Measurements from ENCODE around the gene POMGNT1. TPM values are rescaled to one million over a fixed set of nuclear protein-coding genes. Genes with fewer than 3 reads are reported as not detected.

POMGNT1 gene
- total RNA-seq, 4 donors from 2014 or later = 5.6 to 67.2 (median 31.8) TPM

DNA sequence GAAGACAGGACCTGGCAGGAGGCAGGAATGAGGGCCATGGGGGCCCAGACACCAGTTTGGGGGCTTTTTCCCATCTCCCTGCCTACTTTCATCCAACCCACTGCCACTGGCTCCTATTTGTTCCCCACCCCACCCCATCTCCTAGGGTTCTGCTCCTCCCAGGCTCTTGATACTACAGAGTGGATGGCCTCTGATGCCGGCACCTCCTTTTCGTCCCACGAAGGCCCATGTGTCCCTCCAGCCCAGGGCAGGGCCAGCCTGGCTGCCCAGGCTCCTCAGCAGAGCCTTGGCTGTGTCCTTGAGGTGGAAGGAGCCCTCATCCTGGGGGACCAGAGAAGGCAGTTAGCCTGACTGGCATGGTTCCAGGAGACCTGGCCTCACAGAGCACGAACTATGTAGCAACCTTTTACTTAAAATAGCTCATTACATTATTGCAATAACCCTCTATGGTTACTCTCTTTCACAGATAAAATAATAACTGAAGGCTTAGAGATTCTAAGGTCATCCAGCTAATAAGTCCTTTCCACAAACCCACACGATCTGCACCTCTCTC lies 3.5 kb downstream of the POMGNT1 start:
- H3K36me3 ChIP-seq = no peaks in the 10 kb centered on the region
- H3K27me3 ChIP-seq = no peaks in the 10 kb centered on the region
- intact Hi-C loops (cut with DNase I; ENCODE audit: low total_unique reads) = no loop called here
- H3K27ac ChIP-seq = no peak overlapping the region
- H3K4me1 ChIP-seq = peaks cover 3 to 5% of the 10 kb centered on the region in 2 donors
- H3K9me3 ChIP-seq = no peaks in the 10 kb centered on the region
- TF ChIP-seq, protein P1, sequence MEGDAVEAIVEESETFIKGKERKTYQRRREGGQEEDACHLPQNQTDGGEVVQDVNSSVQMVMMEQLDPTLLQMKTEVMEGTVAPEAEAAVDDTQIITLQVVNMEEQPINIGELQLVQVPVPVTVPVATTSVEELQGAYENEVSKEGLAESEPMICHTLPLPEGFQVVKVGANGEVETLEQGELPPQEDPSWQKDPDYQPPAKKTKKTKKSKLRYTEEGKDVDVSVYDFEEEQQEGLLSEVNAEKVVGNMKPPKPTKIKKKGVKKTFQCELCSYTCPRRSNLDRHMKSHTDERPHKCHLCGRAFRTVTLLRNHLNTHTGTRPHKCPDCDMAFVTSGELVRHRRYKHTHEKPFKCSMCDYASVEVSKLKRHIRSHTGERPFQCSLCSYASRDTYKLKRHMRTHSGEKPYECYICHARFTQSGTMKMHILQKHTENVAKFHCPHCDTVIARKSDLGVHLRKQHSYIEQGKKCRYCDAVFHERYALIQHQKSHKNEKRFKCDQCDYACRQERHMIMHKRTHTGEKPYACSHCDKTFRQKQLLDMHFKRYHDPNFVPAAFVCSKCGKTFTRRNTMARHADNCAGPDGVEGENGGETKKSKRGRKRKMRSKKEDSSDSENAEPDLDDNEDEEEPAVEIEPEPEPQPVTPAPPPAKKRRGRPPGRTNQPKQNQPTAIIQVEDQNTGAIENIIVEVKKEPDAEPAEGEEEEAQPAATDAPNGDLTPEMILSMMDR (IDR thresholded peaks at IDR 0.05) = no peak
- TF ChIP-seq POLR2A (IDR thresholded peaks at IDR 0.05) = no peak
- no peak overlapping the region for H3K4me3 ChIP-seq
- no peak for DNase-seq

DNA sequence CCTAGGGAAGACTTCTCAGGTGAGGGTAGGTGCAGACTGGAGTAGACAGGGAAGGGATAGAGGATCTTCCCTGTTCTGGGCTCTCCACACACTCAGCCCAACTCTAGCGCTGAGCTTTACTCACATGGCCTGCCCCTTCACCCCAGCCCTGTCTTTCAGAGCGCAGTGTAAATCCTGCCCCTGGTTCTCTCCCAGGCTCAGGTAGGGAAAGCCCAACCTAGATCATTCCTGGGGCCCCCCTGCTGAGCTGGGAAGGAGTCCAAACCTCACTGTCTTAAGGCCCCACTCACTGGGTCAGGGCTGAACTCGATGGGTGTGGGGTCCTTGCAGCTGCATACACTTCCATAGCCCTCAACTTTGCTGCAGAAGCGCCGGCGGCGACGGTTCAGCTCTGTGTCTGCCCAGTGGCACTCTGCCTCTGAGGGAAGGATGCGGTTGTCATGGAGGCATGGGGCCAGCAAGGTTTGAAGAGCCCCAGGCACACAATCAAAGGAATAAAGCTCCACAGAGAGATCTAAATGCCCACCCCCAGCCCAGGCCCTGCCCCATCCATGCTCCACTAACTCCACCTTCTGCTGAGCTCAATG lies 4.2 kb downstream of the POMGNT1 start:
- Histone ChIP-seq H3K36me3 (no peaks in the 10 kb centered on the region), H3K4me1 (peaks cover 2 to 3% of the 10 kb centered on the region in 2 donors), H3K4me3 (no peak overlapping the region), H3K27me3 (no peaks in the 10 kb centered on the region), H3K9me3 (no peaks in the 10 kb centered on the region), H3K27ac (no peak overlapping the region)
- DNase-seq = no peak
- TF ChIP-seq POLR2A (IDR thresholded peaks at IDR 0.05) = no peak
- TF ChIP-seq, protein P1 (IDR thresholded peaks at IDR 0.05) = no peak
- intact Hi-C loops (cut with DNase I; ENCODE audit: low total_unique reads) = no loop called here

DNA sequence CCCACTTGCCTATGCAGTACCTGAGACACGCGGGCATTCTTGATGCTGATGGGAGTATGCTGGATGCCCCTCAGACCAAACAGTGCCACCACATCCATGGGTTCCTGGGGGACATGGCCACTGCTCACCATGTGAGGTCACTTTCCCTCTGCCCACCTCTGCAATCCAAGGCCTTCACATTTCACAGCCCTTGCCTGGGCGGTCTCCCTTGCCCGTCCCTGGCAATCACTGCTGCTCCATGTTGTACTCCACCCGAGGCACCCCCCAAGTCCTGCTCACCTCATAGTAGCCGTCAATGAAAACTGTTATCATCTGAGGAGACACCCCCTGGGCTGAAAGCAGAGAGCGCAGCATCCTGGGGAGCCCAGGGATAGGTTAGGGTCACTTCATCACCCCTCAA lies 4.9 kb downstream of the POMGNT1 start:
- Histone ChIP-seq H3K27me3 (no peaks in the 10 kb centered on the region), H3K4me1 (no peaks in the 10 kb centered on the region), H3K36me3 (no peaks in the 10 kb centered on the region), H3K9me3 (no peaks in the 10 kb centered on the region), H3K4me3 (no peak overlapping the region), H3K27ac (no peak overlapping the region)
- intact Hi-C loops (cut with DNase I; ENCODE audit: low total_unique reads) = no loop called here
- TF ChIP-seq POLR2A (IDR thresholded peaks at IDR 0.05) = no peak
- TF ChIP-seq, protein P1 (IDR thresholded peaks at IDR 0.05) = no peak
- DNase-seq = no peak

DNA sequence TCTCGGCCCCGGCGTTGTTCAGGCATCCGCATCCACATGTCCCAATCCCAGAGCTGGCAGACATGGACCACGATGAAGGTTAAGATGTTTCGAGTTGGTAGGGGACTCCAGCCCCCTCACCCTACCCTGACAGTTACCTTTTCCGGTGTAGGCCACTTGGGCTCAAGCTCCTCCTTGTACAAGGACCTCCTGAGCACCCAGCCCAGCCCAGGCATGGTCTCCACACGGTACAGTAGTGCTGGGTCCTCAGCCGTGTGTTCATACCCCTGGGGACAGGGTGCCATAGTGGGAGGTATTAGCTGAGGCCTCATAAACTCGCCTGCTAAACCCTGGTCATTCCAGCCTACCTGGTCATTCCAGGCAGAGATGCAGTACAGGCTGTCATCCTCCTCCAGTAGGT lies 6.1 kb downstream of the POMGNT1 start:
- no peaks in the 10 kb centered on the region for H3K36me3 ChIP-seq
- no peak overlapping the region for H3K27ac ChIP-seq
- no peak for DNase-seq
- H3K4me1 ChIP-seq = no peaks in the 10 kb centered on the region
- intact Hi-C loops (cut with DNase I; ENCODE audit: low total_unique reads) = no loop called here
- H3K27me3 ChIP-seq = no peaks in the 10 kb centered on the region
- H3K9me3 ChIP-seq = no peaks in the 10 kb centered on the region
- no peak overlapping the region for H3K4me3 ChIP-seq
- TF ChIP-seq POLR2A (IDR thresholded peaks at IDR 0.05) = no peak
- TF ChIP-seq, protein P1 (IDR thresholded peaks at IDR 0.05) = no peak

DNA sequence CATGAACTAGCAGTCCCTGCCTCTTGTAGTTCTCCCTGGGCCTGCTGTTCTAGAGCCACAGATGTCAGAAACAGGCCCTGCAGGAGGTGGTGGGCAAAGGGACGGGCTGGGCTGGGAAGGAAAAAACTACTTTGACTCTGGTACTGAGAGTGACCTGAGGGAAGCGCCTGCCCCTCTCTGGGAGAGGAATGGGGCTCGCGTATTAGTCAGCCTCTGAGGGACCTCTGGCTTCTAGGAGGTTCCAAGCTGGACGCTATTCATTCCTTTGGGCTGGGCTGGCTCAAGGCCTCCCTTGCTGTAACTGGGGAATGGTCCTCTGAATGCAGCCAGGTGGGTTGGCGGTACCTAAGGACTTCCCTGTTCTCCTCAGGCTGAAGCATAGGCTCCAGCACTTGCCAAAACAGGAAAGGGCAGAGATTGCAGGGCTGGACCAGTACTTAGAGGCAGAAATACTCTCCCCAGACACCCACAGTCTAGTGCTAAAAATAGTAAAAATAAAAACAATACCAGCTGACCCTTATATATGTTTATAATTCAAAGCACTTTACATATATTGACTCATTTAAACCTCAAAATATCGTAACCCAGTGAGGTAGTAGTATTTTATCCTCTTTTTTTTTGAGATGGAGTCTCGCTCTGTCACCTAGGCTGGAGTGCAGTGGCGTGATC lies 7.1 kb downstream of the POMGNT1 start:
- no peaks in the 10 kb centered on the region for H3K4me1 ChIP-seq

More for the DNA sequence above, 7.1 kb downstream of the POMGNT1 start:
- Histone ChIP-seq H3K9me3 (no peaks in the 10 kb centered on the region), H3K27ac (no peak overlapping the region), H3K36me3 (no peaks in the 10 kb centered on the region), H3K4me3 (no peak overlapping the region), H3K27me3 (no peaks in the 10 kb centered on the region)
- intact Hi-C loops (cut with DNase I; ENCODE audit: low total_unique reads) = no loop called here
- DNase-seq = no peak
- no peak for TF ChIP-seq POLR2A (IDR thresholded peaks at IDR 0.05)
- TF ChIP-seq, protein P1 (IDR thresholded peaks at IDR 0.05) = no peak
